Anterior cingulate cortex (tissue), 58 donors: ENCODE results near the gene GNLY.
"Not testable (repeated sequence)": the region's sequence is repeated elsewhere in the genome, so short reads cannot be mapped to it uniquely, and the experiment has no call there.

Experiments used
- DNase-seq, 58 donors: peaks; one replicate each; lab custom pipeline; 2025; lab: John Stamatoyannopoulos, UW

Gene GNLY

DNA sequence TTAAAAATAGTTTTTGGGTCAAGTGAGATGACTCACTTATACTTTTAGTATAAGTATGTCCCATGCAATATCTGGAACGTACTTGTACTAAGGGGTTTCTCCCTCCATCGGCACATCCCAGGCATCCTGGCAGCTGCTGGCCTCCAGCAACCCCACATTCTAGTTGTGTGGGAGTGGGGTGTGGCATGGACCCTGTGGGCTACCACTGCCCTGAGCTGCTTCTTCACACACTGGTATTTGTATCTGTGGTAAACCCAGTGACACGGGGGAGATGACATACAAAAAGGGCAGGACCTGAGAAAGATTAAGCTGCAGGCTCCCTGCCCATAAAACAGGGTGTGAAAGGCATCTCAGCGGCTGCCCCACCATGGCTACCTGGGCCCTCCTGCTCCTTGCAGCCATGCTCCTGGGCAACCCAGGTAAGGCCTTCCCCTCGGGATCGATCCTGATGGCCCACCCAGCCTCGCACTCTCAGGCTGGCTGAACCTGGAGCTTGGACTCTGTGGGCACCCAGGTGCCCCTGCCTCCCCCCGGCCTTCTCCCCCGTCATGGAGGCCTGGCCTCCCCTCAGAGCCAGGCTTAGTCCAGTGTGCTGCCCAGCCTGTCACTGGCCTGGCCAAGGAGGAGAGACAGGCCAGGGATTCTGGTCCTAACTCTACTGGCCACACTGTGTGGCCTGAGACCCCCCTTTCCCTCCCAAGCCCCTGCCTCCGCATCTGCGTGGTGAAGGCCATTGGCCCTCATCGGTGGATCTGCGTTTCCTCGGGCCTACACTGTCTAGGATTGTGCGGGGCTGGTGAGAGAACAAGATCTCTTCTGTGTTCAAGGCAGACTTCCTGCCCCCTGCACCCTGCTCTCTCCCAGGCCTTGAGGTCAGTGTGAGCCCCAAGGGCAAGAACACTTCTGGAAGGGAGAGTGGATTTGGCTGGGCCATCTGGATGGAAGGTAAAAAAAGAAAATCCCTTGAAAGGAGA, at the start of gene GNLY:
Gene GNLY (plus strand): TSS at position 307 of the 974 bp plus-strand sequence. CDS start 61 bp downstream, at position 368.
- no peak for DNase-seq

DNA sequence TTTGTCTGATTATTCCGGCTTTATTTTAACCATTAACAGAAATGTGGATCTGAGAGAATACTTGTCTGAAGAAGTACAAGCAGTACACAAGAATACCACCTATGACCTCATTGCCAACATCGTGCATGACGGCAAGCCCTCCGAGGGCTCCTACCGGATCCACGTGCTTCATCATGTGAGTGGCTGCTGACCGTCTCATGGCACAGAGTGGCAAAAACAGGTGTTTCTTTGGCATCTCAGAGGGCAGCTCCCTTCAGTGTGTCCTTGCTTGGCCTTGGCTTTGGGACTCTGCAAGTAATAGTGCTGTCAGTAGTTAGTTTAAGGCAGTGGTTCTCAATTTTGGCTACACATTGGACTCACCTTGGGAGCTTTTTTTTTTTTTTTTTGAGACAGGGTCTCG, 49.2 kb upstream of the GNLY start:
- DNase-seq, result no peak

DNA sequence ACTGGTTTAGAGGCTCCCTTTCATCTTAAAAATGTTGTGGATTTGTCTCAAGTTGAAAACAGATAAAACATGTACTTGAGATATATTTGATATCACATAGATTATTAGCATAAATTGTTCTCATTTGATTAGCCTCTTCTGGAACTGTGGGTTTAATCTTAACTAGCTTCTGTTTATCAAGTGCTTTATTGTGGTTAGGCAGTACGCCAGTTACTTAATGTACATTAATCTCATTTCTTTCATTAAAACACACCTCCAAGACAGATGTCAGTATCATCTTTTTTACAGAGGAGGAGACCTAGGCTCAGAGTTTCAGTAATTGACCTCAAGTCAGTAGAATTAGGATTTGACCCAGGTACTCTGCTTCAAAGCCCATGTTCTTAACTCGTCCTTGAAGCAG, 48.0 kb upstream of the GNLY start:
- DNase-seq, result no peak

DNA sequence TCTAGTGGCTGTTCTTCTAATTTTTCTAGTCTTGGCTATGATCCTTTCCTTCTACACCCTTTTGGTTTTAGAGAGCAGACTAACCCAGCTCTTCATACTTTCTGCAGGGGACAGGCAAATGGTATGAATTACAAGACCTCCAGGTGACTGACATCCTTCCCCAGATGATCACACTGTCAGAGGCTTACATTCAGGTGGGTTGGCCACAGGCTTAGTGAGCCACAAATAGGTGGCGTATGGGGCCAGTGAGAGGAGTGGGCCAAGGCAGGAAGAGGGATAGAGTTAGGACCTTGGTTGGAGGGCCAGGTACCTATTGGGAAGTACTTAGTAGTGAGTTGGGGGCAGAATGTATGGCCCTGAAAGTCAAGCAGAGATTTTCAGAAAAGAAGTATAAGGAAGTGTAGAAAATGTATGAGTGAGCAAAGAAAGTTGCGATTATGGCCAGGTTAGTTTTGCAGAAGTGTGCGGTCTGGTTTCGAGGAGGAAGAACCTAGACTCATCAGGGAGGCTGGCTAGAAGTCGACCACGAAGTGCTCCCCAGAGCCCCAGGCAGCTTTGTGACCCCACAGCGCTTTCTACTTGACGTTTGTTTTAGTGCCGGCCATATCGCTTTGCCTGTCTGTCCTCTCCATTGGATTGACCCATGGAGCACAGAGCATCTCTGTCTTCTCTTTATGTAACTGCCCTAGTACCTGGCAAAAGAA, 46.2 kb upstream of the GNLY start:
- no peak for DNase-seq

DNA sequence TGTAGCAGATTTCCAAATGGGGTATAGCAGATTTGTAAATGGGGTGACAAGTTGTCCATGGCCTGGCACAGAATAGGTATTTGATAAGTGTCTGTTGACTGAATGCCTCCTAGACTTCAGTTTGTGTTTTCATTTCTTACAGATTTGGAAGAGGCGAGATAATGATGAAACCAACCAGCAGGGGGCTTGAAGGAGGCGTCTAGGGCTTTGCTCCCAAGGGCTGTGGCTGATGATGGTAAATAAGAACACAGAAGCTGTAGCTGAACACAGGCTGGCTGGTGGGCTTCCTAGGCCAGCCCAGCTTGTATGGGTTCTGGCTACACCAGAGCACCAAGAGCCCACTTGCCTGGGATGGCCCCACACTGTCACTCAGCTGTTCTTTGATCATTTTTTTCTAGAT, 45.5 kb upstream of the GNLY start:
- DNase-seq, result no peak

DNA sequence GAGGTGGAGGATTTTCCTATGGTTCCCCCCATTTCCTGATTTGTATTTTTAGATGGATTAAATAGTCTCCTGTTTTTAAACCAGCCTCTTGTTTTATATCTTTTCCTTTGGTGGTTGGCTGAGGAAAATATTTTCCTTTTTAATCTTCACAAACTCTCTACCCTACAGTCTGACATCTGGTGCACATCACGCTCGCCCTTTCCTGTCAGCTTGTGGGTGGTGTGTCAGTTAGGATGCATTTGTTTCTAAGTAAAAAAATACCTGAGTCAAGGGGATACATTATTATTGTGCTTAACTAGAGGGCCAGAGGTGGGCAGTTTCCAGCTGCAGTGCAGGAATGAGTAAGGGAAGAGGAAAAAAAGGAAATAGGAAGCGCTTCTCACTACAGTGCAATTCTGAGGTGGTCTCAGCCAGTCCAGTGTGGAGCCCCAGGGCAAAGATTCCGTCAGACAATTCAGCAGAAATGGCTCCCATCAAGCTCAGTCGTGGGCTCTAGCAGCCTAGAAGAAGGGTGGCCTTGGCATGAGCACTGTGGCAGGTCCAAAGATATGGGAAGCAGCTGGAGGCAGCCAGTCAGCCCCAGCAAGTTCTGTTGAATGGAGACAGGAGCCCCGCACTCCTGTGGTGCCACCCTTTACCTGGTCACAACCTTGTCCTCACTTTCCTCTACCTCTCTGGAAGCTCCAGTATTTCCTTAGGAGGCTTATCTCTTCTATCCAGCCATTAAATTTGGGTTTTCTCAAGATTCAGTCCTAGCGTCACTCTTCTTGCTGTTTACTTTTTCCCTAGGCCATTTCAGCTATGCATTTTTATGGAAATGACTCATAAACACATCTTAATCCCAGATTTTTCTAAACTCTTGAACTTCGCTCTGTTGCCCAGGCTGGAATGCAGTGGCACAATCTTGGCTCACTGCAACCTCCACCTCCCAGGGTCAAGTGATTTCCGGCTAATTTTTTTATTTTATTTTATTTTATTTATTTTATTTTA, 44.7 kb upstream of the GNLY start:
- DNase-seq, result no peak

DNA sequence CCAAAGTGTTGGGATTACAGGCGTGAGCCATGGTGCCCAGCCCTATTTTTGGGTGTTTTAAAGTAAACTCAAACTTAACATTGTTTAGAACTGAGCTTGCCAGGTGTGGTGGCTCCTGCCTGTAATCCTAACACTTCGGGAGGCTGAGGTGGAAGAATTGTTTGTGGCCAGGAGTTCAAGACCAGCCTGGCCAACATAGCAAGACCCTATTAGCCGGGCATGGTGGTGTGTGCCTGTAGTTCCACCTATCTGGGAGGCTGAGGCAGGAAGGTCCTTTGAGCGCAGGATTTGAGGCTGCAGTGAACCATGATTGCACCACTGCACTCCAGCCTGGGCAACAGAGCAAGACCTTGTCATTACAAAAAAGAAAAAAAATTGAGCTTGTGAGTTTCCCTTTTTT, 43.7 kb upstream of the GNLY start:
- DNase-seq, result no peak

DNA sequence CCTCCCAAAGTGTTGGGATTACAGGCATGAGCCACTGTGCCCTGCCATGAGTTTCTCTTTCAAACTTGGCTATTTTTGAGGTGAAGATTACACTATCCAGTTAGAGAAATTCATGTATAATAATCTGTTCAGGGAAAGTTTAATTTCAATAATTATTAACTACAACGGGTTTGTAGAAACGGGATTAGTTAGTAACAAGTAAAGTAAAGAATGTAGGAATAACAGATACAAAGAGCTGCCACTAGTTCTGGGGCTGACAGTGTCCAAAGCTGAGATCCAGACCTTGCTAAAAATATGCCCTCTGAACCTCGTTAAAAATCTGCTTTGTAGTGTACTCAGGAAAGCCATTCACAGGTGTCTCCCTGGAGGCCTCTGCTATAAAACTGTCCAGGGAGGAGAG, 43.1 kb upstream of the GNLY start:
- DNase-seq, result no peak

DNA sequence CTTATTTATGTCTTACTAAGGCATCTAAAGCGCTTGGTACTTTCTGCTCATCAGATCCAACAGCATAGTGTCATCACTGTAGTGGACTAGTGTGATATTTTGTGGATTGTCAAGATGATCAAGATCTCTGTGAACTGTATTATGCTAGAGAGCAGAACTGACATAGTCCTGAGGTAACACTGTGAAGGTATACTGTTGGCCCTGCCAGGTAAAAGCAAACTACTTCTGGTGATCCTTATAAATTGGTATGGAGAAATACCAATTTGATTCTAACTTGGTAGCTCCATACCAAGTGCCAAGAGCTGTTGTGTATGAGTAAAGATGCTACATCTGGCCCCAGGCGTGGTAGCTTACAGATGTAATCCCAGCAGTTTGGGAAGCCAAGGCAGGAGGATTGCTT, 42.1 kb upstream of the GNLY start:
- no peak for DNase-seq

DNA sequence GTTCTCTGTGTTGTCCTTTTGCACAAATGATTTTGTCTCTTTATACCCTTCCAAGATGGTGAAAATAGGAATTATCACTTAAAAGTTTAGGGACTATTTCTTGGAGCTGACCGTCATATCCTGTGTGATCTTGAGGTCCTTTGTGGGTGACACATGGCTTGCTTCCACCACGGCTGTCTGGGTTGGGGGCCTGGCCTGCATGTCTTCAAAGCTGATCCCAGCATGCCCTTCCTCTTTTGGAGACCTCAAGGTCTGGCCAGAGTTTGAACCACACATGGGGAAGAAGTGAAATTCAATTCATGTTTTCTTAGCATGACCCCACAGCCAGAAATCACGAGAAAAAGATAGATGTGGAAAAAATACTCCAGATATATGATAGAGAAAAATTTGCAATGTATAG, 40.2 kb upstream of the GNLY start:
- peak in 3 of 58 donors; percentile 7 to 28 (median 24) for DNase-seq

DNA sequence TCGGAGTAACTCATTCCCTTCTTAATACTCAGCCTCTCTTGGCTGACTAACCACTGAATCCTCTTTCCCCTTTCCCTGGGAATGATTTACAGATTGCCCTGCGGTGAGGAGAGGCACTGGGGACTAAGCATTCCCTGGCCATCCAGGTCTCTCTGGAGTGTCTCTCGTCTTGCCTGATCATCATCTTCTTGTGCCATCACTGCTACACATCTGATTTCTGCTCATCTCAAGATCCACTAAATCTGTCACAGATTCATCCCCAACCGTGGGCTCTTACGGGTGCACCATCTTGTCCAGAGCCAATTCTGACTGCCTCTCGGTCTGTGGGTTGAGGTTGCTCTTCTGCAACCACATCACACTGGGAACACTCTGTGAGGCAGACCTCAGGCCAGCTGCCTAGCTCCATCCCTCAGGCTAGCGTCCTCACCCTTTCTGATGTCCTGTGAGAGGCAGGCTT, 38.2 kb upstream of the GNLY start:
- no peak for DNase-seq

DNA sequence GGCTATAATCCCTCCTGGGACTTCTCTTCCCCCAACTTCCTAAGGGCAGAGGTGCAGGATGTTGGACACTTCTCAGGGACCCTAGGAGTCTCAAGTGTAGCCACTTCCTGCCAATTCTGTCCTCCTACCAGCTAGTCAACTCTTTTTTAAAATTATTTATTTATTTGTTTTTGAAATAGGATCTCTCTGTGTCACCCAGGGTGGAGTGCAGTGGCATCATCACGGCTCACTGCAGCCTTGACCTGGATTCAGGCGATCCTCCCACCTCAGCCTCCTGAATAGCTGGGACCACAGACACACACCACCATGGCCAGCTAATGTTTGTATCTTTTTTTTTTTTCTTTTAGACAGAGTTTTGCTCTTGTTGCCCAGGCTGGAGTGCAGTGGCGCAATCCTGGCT, 37.7 kb upstream of the GNLY start:
- DNase-seq, result no peak

DNA sequence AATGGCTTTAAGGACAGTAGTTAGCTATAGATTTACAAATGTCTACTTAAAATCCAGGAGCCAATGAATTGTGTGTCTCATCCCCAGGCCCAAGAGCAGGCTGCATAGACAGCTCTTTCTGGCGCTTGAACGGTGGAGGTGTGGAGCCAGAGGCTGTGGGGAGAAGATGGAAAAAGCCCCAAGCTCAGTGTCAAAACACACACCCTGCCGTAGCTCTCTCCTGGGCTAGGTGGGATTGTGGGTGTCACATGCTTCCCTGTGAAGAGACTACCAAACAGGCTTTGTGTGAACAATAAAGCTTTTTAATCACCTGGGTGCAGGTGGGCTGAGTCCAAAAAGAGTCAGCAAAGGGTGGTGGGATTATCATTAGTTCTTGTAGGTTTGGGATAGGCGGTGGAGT, 36.8 kb upstream of the GNLY start:
- DNase-seq, result not testable (repeated sequence)

DNA sequence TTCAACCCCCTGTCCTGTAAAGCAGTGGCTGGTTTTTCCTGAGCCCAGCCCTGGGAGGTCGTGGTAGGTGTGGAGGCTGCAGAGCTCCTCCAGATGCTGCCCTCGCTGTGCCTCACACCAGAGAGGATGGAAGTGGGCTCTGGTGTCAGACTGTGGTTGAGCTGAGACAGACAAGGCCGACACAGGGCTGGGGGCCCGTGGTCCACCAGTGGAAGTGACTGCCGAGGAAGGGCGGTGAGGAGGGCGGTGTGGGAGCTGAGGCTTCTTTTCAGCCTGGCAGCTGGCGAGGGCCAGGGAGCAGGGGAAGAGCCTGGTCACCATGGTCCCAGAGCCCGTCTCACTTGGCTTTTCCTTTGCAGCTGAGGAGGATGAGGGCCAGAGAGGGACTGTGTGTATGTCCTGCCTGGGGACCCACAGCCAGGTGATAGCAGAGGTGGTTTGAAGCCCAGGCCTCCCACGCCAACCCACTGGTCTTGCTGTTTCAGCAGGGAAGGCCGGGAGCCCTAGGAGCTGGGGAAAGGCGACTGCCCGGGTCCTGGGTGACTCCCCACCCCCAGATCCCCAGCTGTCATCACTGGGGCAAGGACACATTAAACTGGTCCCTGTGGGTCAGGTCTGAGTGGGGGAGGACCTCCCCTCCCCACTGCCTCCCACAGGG, 34.7 kb upstream of the GNLY start:
- no peak for DNase-seq

DNA sequence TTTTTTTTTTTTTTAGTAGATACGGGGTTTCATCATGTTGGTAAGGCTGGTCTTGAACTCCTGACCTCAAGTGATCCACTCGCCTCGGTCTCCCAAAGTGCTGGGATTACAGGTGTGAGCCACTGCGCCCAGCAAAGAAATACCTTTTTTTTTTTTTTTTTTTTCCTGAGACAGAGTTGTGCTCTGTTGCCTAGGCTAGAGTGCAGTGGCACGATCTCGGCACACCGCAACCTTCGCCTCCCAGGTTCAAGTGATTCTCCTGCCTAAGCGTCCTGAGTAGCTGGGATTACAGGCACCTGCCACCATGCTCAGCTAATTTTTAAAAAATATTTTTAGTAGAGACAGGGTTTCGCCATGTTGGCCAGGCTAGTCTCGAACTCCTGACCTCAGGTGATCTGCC, 33.9 kb upstream of the GNLY start:
- DNase-seq, result not testable (repeated sequence)

DNA sequence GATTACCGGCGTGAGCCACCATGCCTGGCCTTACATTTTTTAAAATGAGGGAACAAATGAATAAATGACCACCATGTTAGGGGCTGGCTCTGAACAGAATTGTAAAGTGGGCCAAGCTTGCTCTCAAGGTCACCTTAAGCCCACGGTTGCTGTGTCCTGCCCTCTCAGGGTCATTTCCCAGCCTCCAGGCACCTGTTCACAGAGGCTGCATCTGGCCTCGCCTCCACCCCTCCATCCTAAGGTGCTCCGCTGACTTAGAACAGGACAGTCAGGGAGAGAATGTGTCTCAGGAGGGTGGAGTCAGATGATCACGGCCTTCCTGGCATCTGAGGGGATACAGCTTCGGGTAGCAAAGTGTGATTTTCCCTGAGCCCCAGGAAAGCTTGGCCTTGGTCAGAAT, 33.4 kb upstream of the GNLY start:
- DNase-seq, result no peak

DNA sequence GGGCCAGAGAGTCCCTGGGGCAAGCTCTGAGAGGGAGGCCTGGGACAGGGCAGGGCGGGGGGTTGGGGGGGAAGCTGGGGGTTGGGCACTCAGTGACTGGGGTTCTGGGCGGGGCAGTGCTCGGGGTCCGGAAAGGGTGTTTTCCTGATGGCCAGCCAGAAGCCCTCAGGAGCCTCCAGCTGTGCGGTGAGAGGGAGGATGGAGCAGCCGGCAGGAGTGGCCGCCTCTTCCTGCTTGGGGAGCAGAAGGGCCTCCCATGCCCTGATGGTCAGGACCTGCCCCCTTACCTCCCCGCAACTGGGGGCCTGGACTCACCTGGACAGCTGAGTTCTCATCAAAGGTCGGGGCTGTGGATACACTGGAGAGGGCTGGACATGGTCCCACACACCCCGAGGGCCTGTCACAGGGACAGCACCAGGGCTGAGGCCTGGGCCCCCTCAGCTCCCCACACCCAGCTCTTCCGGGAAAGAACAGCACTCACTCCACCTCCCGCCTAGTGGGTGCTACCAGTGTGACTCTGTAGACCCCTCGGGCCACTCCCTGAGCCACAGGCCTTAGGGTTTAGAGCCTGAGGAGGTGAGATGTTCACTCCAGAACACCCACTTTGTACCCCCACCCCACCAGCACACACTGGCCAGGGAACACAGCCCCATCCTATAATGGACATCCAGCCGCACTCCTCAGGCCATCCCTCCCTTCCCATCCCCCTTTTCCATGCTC, 32.9 kb upstream of the GNLY start:
- no peak for DNase-seq

DNA sequence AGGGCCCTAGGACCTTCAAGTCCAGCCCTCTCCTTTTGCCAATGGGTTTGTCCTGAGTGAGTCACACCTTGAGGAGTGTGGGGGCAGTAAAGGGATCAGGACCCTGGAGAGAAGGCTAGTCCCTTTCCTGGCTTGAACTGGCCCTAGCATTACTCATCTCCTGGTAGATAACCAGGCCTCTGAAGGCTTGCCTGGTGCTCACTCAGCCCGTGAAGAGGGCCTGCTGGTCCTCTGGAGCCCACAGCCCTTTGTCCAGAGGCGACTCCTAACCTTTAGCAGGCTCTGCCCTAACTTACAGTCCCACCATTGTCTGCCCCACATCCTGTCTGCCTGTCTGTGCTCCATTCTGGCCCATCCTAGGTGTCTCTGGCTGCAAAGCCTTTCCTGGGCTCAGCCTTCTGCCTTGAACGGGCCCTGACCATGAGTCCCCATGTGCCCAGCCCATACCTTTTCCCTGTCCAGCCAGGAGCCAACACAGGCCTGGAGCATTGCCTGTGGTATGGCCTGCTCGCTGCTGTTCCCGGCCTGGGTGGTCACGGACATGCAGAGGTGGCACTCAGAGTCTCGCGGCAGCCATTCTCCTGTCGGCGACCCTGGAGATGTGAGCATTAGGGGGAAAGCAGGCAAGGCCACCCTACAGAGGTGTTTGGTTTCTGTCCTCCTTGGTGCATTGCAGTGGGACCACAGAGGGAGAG, 31.1 kb upstream of the GNLY start:
- DNase-seq, result no peak
